HK-2 (cell line): ENCODE measurements around the gene GP1BB.
"Not testable (repeated sequence)": the region's sequence is repeated elsewhere in the genome, so short reads cannot be mapped to it uniquely, and the experiment has no call there.

Source experiments
- DNase-seq: peaks from one replicate; pipeline ENCODE4 v3.0.0-alpha.2; 2018; ENCODE audit not compliant: unreplicated experiment

The GP1BB gene

GRCh38 chr22:19693981-19694670 is 29.2 kb upstream of the GP1BB start:
- no peak for DNase-seq

GRCh38 chr22:19694696-19695095 is 28.6 kb upstream of the GP1BB start:
- no peak for DNase-seq

GRCh38 chr22:19696504-19697276 is 26.6 kb upstream of the GP1BB start:
- no peak for DNase-seq

- not testable (repeated sequence) for DNase-seq
Measured at GRCh38 chr22:19697871-19698270, 25.5 kb upstream of the GP1BB start.

GRCh38 chr22:19700790-19701419 is 22.4 kb upstream of the GP1BB start:
- DNase-seq: no peak

GRCh38 chr22:19701420-19702145 is 21.8 kb upstream of the GP1BB start:
- DNase-seq: no peak

- no peak for DNase-seq
Measured at GRCh38 chr22:19703869-19704268, 19.5 kb upstream of the GP1BB start.

GRCh38 chr22:19704355-19705015 is 18.9 kb upstream of the GP1BB start:
- no peak for DNase-seq

GRCh38 chr22:19705181-19705934 is 18.0 kb upstream of the GP1BB start:
- DNase-seq: no peak

GRCh38 chr22:19706661-19707151 is 16.6 kb upstream of the GP1BB start:
- DNase-seq: no peak

GRCh38 chr22:19707347-19708290 is 15.7 kb upstream of the GP1BB start:
- no peak for DNase-seq

GRCh38 chr22:19708321-19709011 is 14.9 kb upstream of the GP1BB start:
- DNase-seq: no peak

GRCh38 chr22:19709063-19709769 is 14.1 kb upstream of the GP1BB start:
- DNase-seq: no peak

GRCh38 chr22:19710020-19710768 is 13.1 kb upstream of the GP1BB start:
- DNase-seq: no peak

GRCh38 chr22:19710769-19711106 is 12.6 kb upstream of the GP1BB start:
- no peak for DNase-seq

- DNase-seq: no peak
Measured at GRCh38 chr22:19713245-19713644, 10.1 kb upstream of the GP1BB start.

- no peak for DNase-seq
Measured at GRCh38 chr22:19713650-19714311, 9.6 kb upstream of the GP1BB start.
